K562 (cell line): ENCODE data around the gene SUPT7L. TPM values are rescaled to one million over a fixed set of nuclear protein-coding genes. Genes with fewer than 3 reads are reported as not detected.

Experiments used
- ARNT ChIP-seq, 2 experiments: fragments of 450-650 bp; IDR thresholded peaks; 2 replicates each; pipeline ENCODE4 v1.6.1; 2016; ENCODE audit warnings: mild to moderate bottlenecking in 1 of 2
- CSDE1 ChIP-seq, 2 experiments: fragments of 450-650 bp; IDR thresholded peaks; 2 replicates each; pipeline ENCODE4 v1.6.1; 2016; ENCODE audit warnings: mild to moderate bottlenecking in 1 of 2
- DIDO1 ChIP-seq: fragments of 450-650 bp; IDR thresholded peaks from 2 replicates; pipeline ENCODE4 v1.6.1; 2016; ENCODE audit warnings: low read depth, missing biosample characterization, missing genetic modification characterization
- GATAD2A ChIP-seq: fragments of 450-650 bp; IDR thresholded peaks from 2 replicates; pipeline ENCODE4 v1.6.1; 2017
- NFIX ChIP-seq: fragments of 250-450 bp; sonication (Bioruptor Pico); IDR thresholded peaks from 2 replicates; pipeline ENCODE4 v1.4.0; 2020; ENCODE audit warnings: low read depth, mild to moderate bottlenecking, moderate library complexity
- SMARCE1 ChIP-seq: fragments of 450-650 bp; IDR thresholded peaks from 2 replicates; pipeline ENCODE4 v1.7.1; 2016; ENCODE audit warnings: mild to moderate bottlenecking
- SP1 ChIP-seq: sonication (generic); formaldehyde crosslinking; IDR thresholded peaks from 2 replicates; pipeline ENCODE4 v1.8.1; 2022; ENCODE audit warnings: mild to moderate bottlenecking, missing genetic modification reagents
- YBX1 ChIP-seq: fragments of 450-650 bp; IDR thresholded peaks from 2 replicates; pipeline ENCODE4 v1.7.1; 2016; ENCODE audit warnings: mild to moderate bottlenecking
- ZNF12 ChIP-seq: sonication (generic); formaldehyde crosslinking; IDR thresholded peaks from 2 replicates; pipeline ENCODE4 v1.4.0; 2020; ENCODE audit warnings: mild to moderate bottlenecking, missing genetic modification reagents
- ZNF121 ChIP-seq: sonication (generic); formaldehyde crosslinking; conservative IDR thresholded peaks from 2 replicates; pipeline ENCODE4 v1.8.0; 2022; ENCODE audit warnings: missing genetic modification reagents
- ZNF76 ChIP-seq: fragments of 250-450 bp; sonication (Bioruptor Pico); IDR thresholded peaks from 2 replicates; pipeline ENCODE4 v1.4.0; 2020; ENCODE audit warnings: mild to moderate bottlenecking, moderate library complexity, borderline replicate concordance
- polyA plus RNA-seq, 8 experiments: library from polyadenylated mRNA; depleted of rRNA in 4 of 8; stranded (reverse) in 5 of 8; unstranded in 3 of 8; fragments of >200 nt; fragmentation: Nextera tagmentation in 2 of 8; fragmentation: Illumina TruSeq in 1 of 8; extraction: Ambion mirVana in 2 of 8; extraction: Trizol in 1 of 8; gene quantifications; 2 replicates each; pipeline versions ENCODE4 v1.2.1 to v1.2.3, GENCODE V29; 2011 to 2014; ENCODE audit warnings: inconsistent platforms in 1 of 8, missing spikeins in 1 of 8
- total RNA-seq, 7 experiments: library from RNA; depleted of rRNA in 6 of 7; stranded (reverse); fragments of >200 nt in 6 of 7; fragmentation: Illumina TruSeq in 2 of 7; extraction: Trizol in 2 of 7; gene quantifications; 2 replicates each; pipeline versions ENCODE4 v1.2.1 to v1.2.3, GENCODE V29; 2011 to 2021; ENCODE audit warnings: low replicate concordance in 1 of 7
- TF ChIP-seq, protein P1 (sequence below): sonication (generic); formaldehyde crosslinking; IDR thresholded peaks from 2 replicates; pipeline ENCODE4 v1.8.1; 2023; ENCODE audit warnings: mild to moderate bottlenecking, missing genetic modification reagents
- TF ChIP-seq, protein P2 (sequence below), 2 experiments: fragments of 450-650 bp; formaldehyde crosslinking in 1 of 2; IDR thresholded peaks; 2 replicates each; pipeline versions ENCODE4 v1.4.0 to v1.6.1; 2014 to 2020; ENCODE audit warnings: mild to moderate bottlenecking in 2 of 2, borderline replicate concordance in 1 of 2, low read depth in 1 of 2
- TF ChIP-seq, protein P3 (sequence below): fragments of 250-450 bp; sonication (Bioruptor Pico); IDR thresholded peaks from 2 replicates; pipeline ENCODE4 v1.8.0; 2022; ENCODE audit warnings: moderate library complexity, mild to moderate bottlenecking, inconsistent platforms
- TF ChIP-seq, protein P4 (sequence below): fragments of 250-450 bp; sonication (Bioruptor Pico); IDR thresholded peaks from 2 replicates; pipeline ENCODE4 v1.5.0; 2021

SUPT7L gene
- total and polyA plus RNA-seq, 9 of the 15 experiments (the other 6 are each of a cell fraction or from before 2014, with no cell fraction given) = 22.0 to 72.8 (median 40.2) TPM

GRCh38 chr2:27628767-27629709 lies 34.4 kb downstream of the SUPT7L start, which contains the start of the genes CCDC121 and GPN1 (continued):
- TF ChIP-seq CSDE1 (IDR thresholded peaks at IDR 0.05) (peak in 1 of 2 experiments; percentile 83; a peak in 2 of 4 replicates), SP1 (peak; percentile 75; the same call in 1 of the 2 replicates), SMARCE1 (0 out of 2 replicates have a peak, but pooled peaks have one; percentile 16), ARNT (IDR thresholded peaks at IDR 0.05) (peak; percentile 34 to 50; a peak in 1 of 4 replicates), NFIX (CRISPR knock-in tag) (no peak), DIDO1 (tag) (0 out of 2 replicates have a peak, but pooled peaks have one; percentile 50), ZNF76 (CRISPR knock-in tag) (no peak), ZNF12 (CRISPR knock-in tag) (no peak), YBX1 (no peak), GATAD2A (no peak), ZNF121 (no peak)
- TF ChIP-seq, protein P1, sequence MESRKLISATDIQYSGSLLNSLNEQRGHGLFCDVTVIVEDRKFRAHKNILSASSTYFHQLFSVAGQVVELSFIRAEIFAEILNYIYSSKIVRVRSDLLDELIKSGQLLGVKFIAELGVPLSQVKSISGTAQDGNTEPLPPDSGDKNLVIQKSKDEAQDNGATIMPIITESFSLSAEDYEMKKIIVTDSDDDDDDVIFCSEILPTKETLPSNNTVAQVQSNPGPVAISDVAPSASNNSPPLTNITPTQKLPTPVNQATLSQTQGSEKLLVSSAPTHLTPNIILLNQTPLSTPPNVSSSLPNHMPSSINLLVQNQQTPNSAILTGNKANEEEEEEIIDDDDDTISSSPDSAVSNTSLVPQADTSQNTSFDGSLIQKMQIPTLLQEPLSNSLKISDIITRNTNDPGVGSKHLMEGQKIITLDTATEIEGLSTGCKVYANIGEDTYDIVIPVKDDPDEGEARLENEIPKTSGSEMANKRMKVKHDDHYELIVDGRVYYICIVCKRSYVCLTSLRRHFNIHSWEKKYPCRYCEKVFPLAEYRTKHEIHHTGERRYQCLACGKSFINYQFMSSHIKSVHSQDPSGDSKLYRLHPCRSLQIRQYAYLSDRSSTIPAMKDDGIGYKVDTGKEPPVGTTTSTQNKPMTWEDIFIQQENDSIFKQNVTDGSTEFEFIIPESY (CRISPR knock-in tag) = peak; percentile 17; the same call in 1 of the 2 replicates
- TF ChIP-seq, protein P2, sequence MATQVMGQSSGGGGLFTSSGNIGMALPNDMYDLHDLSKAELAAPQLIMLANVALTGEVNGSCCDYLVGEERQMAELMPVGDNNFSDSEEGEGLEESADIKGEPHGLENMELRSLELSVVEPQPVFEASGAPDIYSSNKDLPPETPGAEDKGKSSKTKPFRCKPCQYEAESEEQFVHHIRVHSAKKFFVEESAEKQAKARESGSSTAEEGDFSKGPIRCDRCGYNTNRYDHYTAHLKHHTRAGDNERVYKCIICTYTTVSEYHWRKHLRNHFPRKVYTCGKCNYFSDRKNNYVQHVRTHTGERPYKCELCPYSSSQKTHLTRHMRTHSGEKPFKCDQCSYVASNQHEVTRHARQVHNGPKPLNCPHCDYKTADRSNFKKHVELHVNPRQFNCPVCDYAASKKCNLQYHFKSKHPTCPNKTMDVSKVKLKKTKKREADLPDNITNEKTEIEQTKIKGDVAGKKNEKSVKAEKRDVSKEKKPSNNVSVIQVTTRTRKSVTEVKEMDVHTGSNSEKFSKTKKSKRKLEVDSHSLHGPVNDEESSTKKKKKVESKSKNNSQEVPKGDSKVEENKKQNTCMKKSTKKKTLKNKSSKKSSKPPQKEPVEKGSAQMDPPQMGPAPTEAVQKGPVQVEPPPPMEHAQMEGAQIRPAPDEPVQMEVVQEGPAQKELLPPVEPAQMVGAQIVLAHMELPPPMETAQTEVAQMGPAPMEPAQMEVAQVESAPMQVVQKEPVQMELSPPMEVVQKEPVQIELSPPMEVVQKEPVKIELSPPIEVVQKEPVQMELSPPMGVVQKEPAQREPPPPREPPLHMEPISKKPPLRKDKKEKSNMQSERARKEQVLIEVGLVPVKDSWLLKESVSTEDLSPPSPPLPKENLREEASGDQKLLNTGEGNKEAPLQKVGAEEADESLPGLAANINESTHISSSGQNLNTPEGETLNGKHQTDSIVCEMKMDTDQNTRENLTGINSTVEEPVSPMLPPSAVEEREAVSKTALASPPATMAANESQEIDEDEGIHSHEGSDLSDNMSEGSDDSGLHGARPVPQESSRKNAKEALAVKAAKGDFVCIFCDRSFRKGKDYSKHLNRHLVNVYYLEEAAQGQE (IDR thresholded peaks at IDR 0.05; ENCODE audit: borderline replicate concordance) = no peak
- TF ChIP-seq, protein P2 (CRISPR knock-in tag; IDR thresholded peaks at IDR 0.05; ENCODE audit: low read depth) = no peak
- TF ChIP-seq, protein P3, sequence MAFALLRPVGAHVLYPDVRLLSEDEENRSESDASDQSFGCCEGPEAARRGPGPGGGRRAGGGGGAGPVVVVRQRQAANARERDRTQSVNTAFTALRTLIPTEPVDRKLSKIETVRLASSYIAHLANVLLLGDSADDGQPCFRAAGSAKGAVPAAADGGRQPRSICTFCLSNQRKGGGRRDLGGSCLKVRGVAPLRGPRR (CRISPR knock-in tag) = no peak
- TF ChIP-seq, protein P4, sequence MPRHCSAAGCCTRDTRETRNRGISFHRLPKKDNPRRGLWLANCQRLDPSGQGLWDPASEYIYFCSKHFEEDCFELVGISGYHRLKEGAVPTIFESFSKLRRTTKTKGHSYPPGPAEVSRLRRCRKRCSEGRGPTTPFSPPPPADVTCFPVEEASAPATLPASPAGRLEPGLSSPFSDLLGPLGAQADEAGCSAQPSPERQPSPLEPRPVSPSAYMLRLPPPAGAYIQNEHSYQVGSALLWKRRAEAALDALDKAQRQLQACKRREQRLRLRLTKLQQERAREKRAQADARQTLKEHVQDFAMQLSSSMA (CRISPR knock-in tag) = no peak
